Measurements from ENCODE around the gene C10orf90.

DNA sequence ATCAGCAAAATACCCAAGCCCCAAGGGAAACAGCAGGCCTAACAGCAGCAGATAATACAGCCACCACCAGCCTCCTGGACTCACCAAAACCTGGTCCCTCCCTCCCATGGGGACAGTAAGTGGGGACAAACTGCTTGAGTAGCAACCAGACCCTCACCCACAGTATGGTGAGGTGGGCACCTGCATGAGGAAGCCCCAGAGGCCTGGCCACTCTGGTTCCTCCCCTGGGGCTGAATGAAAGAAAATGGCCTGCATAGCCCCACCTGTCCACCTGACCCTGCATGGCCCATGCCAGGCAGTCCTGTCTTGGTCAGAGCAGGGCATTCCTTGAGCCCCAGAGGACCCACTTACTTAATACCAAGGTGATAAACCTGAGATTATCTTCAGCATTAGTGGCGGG, 13.0 kb upstream of the C10orf90 start:
- TF ChIP-seq POLR2AphosphoS5 (IDR thresholded peaks at IDR 0.05; ENCODE audit: borderline replicate concordance, low read depth, low read length) (no peak), EZH2 (IDR thresholded peaks at IDR 0.05) (no peak), FOXP2 (optimal IDR thresholded peaks at IDR 0.05; ENCODE audit: control extremely low read depth, extremely low read length, insufficient read depth) (no peak)
